AG04450 (cell line): ENCODE results near the gene ITGAD. TPM values are rescaled to one million over a fixed set of nuclear protein-coding genes. Genes with fewer than 3 reads are reported as not detected.

Source experiments
- CTCF ChIA-PET: fragments of 300-600, 350-600 bp; formaldehyde crosslinking; extraction: SDS; loops from one replicate; lab custom pipeline; 2022; ENCODE audit warnings: antibody characterized with exemption, inconsistent platforms; lab: Charles Lee
- POLR2A ChIA-PET: fragments of 350-600 bp; formaldehyde crosslinking; extraction: SDS; loops from one replicate; lab custom pipeline; 2021; ENCODE audit warnings: antibody characterized with exemption, inconsistent platforms; lab: Yijun Ruan, JAX
- DNase-seq: peaks from one replicate; pipeline ENCODE4 v3.0.0-alpha.2; 2011; ENCODE audit warnings: low read depth, low spot score
- H3K27ac ChIP-seq: one replicate; pipeline ENCODE4 v1.5.1; 2012; ENCODE audit warnings: low read depth, low read length, control low read depth
- H3K27me3 ChIP-seq: one replicate; pipeline ENCODE4 v1.6.0; 2012; ENCODE audit warnings: low read length; ENCODE audit not compliant: control insufficient read depth, insufficient read depth
- H3K4me3 ChIP-seq: 2 replicates; pipeline ENCODE4 v1.5.1; 2011; ENCODE audit warnings: mild to moderate bottlenecking, low read depth, low read length, control low read depth
- H3K9me3 ChIP-seq: 2 replicates; pipeline ENCODE4 v1.5.1; 2012; ENCODE audit warnings: low read length; ENCODE audit not compliant: control insufficient read depth, insufficient read depth
- CTCF ChIP-seq: IDR thresholded peaks from 2 replicates; pipeline ENCODE4 v1.5.1; 2011; ENCODE audit warnings: low read depth, low read length, control low read depth, inconsistent platforms
- polyA plus RNA-seq: library from polyadenylated mRNA; depleted of rRNA; stranded (reverse); fragments of >200 nt; gene quantifications from 2 replicates; pipeline ENCODE4 v1.2.3, GENCODE V29; 2011

The ITGAD gene
- polyA plus RNA-seq, 1 experiment, result not detected

DNA sequence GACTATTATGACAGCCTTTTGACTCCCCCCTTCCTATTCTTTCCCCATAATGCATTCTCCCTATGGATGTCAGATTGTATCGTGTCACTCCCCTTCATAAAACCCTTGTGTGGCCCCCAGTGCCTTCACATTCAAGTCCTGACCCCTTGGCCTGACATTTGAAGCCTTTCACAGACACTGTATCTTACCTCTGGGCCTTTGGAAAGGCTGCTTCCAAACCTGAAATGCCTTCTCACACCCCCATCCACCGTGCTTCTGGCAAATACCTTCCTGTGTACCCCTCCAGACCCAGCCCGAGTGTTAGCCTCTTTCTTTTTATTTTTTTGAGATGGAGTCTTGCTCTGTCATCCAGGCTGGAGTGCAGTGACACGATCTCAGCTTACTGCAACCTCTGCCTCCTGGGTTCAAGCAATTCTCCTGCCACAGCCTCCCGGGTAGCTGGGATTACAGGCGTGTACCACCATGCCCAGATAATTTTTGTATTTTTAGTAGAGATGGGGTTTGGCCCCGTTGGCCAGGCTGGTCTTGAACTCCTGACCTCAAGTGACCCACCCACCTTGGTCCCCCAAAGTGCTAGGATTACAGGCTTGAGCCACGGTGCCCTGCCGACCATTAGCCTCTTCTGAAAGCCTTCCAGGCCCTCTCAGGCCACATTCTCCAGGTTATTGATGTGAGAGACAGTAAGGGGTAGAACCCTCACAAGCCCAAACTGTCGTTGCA lies 68.2 kb downstream of the ITGAD start:
- ChIA-PET CTCF (interaction anchor here (0.5 to 4.9 kb wide), 29 partner anchors 9 to 508 kb away, joined by 3 to 49 read pairs (median 4); partner anchors contain the start of genes SLC5A2, TGFB1I1, ZNF646 and ZNF668), POLR2A (interaction anchor here (0.7 to 4.2 kb wide), 4 partner anchors 10 to 344 kb away, joined by 3 to 44 read pairs (median 8); partner anchors contain the start of genes FUS, KAT8 and TGFB1I1)
- Histone ChIP-seq H3K9me3 (no peaks in the 10 kb centered on the region; the same call in 1 of the 2 replicates), H3K27me3 (no peaks in the 10 kb centered on the region), H3K27ac (no peak overlapping the region), H3K4me3 (no peak overlapping the region)
- DNase-seq, result no peak
- TF ChIP-seq CTCF, result no peak

DNA sequence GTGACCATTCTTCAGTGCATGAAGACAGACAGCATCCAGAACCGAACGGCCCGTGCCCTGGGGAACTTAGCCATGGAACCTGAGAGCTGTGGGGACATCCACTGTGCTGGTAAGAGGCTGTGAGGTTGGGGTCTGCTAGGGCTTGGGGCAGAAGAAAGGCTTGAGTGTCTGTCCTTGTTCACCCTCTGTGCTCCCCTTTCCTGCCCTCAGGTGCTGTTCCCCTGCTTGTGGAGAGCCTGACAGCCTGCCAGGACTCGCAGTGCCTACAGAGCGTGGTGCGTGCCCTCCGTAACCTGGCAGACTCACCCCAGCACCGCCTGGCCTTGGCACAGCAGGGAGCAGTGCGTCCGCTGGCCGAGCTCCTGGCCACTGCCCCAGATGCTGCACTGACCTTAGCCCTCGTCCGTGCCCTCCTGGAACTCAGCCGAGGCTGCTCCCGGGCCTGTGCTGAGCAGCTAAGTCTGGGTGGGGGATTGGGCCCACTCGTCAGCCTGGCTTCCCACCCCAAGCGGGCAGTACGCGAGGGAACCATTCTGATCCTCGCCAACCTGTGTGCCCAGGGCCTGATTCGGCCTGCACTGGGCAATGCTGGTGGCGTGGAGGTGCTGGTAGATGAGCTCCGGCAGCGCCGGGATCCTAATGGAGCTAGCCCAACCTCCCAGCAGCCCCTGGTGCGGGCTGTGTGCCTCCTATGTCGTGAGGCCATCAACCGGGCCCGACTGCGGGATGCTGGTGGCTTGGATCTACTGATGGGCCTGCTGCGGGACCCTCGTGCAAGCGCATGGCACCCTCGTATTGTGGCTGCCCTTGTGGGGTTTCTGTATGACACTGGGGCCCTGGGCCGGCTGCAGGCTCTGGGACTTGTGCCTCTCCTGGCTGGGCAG lies 69.0 kb downstream of the ITGAD start:
- no peak overlapping the region for H3K4me3 ChIP-seq
- DNase-seq, result no peak
- ChIA-PET CTCF (interaction anchor here (1.3 to 3.1 kb wide), 2 partner anchors 19 to 25 kb away, joined by 3 to 33 read pairs; partner anchors contain the start of gene ZNF843), POLR2A (no interaction called here)
- H3K27me3 ChIP-seq, result no peaks in the 10 kb centered on the region
- H3K9me3 ChIP-seq, result no peaks in the 10 kb centered on the region; the same call in 1 of the 2 replicates
- no peak overlapping the region for H3K27ac ChIP-seq
- TF ChIP-seq CTCF, result no peak

DNA sequence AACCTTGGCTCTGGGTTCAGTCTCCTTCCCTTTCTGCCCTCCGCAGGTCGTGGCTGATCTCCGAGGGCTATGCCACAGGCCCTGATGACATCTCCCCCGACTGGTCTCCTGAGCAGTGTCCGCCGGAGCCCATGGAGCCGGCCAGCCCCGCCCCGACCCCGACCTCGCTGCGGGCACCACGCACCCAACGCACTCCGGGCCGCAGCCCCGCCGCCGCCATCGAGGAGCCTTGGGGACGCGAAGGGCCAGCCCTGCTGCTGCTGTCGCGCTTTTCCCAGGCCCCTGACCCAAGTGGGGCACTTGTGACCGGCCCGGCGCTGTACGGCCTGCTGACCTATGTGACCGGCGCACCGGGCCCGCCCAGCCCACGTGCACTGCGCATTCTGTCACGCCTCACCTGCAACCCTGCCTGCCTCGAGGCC lies 71.2 kb downstream of the ITGAD start:
- ChIA-PET POLR2A (no interaction called here), CTCF (no interaction called here)
- no peak for TF ChIP-seq CTCF
- Histone ChIP-seq H3K4me3 (no peak overlapping the region), H3K9me3 (no peaks in the 10 kb centered on the region; the same call in 1 of the 2 replicates), H3K27ac (no peak overlapping the region), H3K27me3 (no peaks in the 10 kb centered on the region)
- no peak for DNase-seq

DNA sequence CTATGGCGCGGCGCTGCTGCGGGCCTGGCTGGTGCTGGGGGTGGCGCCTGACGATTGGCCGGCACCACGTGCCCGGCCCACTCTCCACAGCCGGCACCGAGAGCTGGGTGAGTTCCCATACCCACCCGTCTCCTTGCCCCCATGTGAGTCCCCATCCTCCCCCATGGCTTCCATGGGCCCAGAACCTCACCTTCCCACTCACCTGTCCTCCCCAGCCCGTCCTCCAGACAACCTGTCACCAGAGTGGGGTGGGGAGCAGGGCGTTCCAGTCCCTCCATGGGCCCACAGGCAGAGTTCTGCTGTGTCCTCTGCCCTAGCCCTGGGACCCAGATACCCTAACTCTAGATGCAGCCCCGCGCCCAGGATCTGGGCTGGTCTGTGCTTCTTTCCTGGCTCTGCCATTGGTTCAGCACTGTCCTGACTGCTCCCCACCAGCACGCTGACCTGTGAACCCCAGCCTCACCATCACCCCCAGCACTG lies 71.7 kb downstream of the ITGAD start:
- no peak overlapping the region for H3K27ac ChIP-seq
- no peak for DNase-seq
- ChIA-PET CTCF (no interaction called here), POLR2A (no interaction called here)
- no peak for TF ChIP-seq CTCF
- H3K9me3 ChIP-seq, result no peaks in the 10 kb centered on the region; the same call in 1 of the 2 replicates
- no peak overlapping the region for H3K4me3 ChIP-seq
- no peaks in the 10 kb centered on the region for H3K27me3 ChIP-seq
